RWPE2 (cell line): ENCODE data around the gene HPGDS.

Source experiments
- ATAC-seq: fragments of 200-7000 bp; cut with Tn5 transposase; 3 replicates; pipeline ENCODE4 v1.9.1; 2021; ENCODE audit warnings: low read depth
- DNase-seq: peaks from one replicate; pipeline ENCODE4 v3.0.0-alpha.2; 2020; ENCODE audit warnings: low spot score
- H3K27ac ChIP-seq: fragments of 450-650 bp; 2 replicates; pipeline ENCODE4 v1.5.1; 2017; ENCODE audit warnings: mild to moderate bottlenecking; ENCODE audit not compliant: poor library complexity, severe bottlenecking
- H3K27me3 ChIP-seq: fragments of 250-450 bp; sonication (Bioruptor Pico); 2 replicates; pipeline ENCODE4 v1.5.1; 2021; ENCODE audit warnings: mild to moderate bottlenecking, moderate library complexity; ENCODE audit not compliant: insufficient read depth, poor library complexity, severe bottlenecking
- H3K36me3 ChIP-seq: fragments of 250-450 bp; sonication (Bioruptor Pico); 2 replicates; pipeline ENCODE4 v1.5.1; 2020; ENCODE audit warnings: low read depth, mild to moderate bottlenecking, moderate library complexity
- H3K4me1 ChIP-seq: fragments of 250-450 bp; sonication (Bioruptor Pico); 2 replicates; pipeline ENCODE4 v1.5.1; 2021; ENCODE audit warnings: mild to moderate bottlenecking, moderate library complexity; ENCODE audit not compliant: insufficient read depth, poor library complexity, severe bottlenecking
- H3K4me3 ChIP-seq: fragments of 250-450 bp; sonication (Bioruptor Pico); 2 replicates; pipeline ENCODE4 v1.5.1; 2021; ENCODE audit warnings: mild to moderate bottlenecking, moderate library complexity; ENCODE audit not compliant: severe bottlenecking
- H3K9me3 ChIP-seq: fragments of 250-450 bp; sonication (Bioruptor Pico); 2 replicates; pipeline ENCODE4 v1.5.1; 2021; ENCODE audit warnings: mild to moderate bottlenecking, moderate library complexity; ENCODE audit not compliant: severe bottlenecking
- CTCF ChIP-seq: fragments of 450-650 bp; IDR thresholded peaks from one replicate; pipeline ENCODE4 v1.5.1; 2017; ENCODE audit warnings: mild to moderate bottlenecking, moderate library complexity; ENCODE audit not compliant: poor library complexity, severe bottlenecking

HPGDS gene

GRCh38 chr4:94346541-94346940, 3.9 kb upstream of the HPGDS start:
- Histone ChIP-seq H3K4me3 (no peak overlapping the region), H3K36me3 (no peaks in the 10 kb centered on the region), H3K9me3 (no peaks in the 10 kb centered on the region), H3K27me3 (no peaks in the 10 kb centered on the region), H3K27ac (no peak overlapping the region), H3K4me1 (no peaks in the 10 kb centered on the region)
- TF ChIP-seq CTCF = no peak
- no peak for DNase-seq
- no peak for ATAC-seq

GRCh38 chr4:94345969-94346368, 3.3 kb upstream of the HPGDS start:
- Histone ChIP-seq H3K9me3 (no peaks in the 10 kb centered on the region), H3K36me3 (no peaks in the 10 kb centered on the region), H3K27me3 (no peaks in the 10 kb centered on the region), H3K27ac (no peak overlapping the region), H3K4me3 (no peak overlapping the region), H3K4me1 (no peaks in the 10 kb centered on the region)
- no peak for ATAC-seq
- no peak for DNase-seq
- TF ChIP-seq CTCF = no peak

- Histone ChIP-seq H3K27ac (no peak overlapping the region), H3K36me3 (no peaks in the 10 kb centered on the region), H3K27me3 (no peaks in the 10 kb centered on the region), H3K4me1 (no peaks in the 10 kb centered on the region), H3K4me3 (no peak overlapping the region), H3K9me3 (no peaks in the 10 kb centered on the region)
- DNase-seq = no peak
- TF ChIP-seq CTCF = no peak
- no peak for ATAC-seq
Measured at GRCh38 chr4:94345266-94345665, 2.6 kb upstream of the HPGDS start.

GRCh38 chr4:94344457-94344856, 1.8 kb upstream of the HPGDS start:
- H3K36me3 ChIP-seq = no peaks in the 10 kb centered on the region
- no peaks in the 10 kb centered on the region for H3K27me3 ChIP-seq
- H3K4me3 ChIP-seq = no peak overlapping the region
- H3K27ac ChIP-seq = no peak overlapping the region
- H3K9me3 ChIP-seq = no peaks in the 10 kb centered on the region
- TF ChIP-seq CTCF = no peak
- ATAC-seq (no peak), DNase-seq (no peak)
- H3K4me1 ChIP-seq = no peaks in the 10 kb centered on the region

- DNase-seq = no peak
- no peak overlapping the region for H3K27ac ChIP-seq
- H3K4me3 ChIP-seq = no peak overlapping the region
- H3K27me3 ChIP-seq = no peaks in the 10 kb centered on the region
- no peak for ATAC-seq
- no peak for TF ChIP-seq CTCF
- H3K36me3 ChIP-seq = no peaks in the 10 kb centered on the region
- no peaks in the 10 kb centered on the region for H3K9me3 ChIP-seq
- H3K4me1 ChIP-seq = no peaks in the 10 kb centered on the region
Measured at GRCh38 chr4:94341481-94342370, 910 bp downstream of the HPGDS start.
